K562 (cell line): ENCODE results near the gene RSF1. TPM values are rescaled to one million over a fixed set of nuclear protein-coding genes. Genes with fewer than 3 reads are reported as not detected.

Experiments
- ETV5 ChIP-seq: sonication (generic); formaldehyde crosslinking; IDR thresholded peaks from 2 replicates; pipeline ENCODE4 v1.4.0; 2020; ENCODE audit warnings: low read depth, mild to moderate bottlenecking, missing genetic modification reagents
- GTF2A2 ChIP-seq: IDR thresholded peaks from 2 replicates; pipeline ENCODE4 v1.6.1; 2016; ENCODE audit warnings: mild to moderate bottlenecking, missing genetic modification characterization, missing compliant biosample characterization
- MCM2 ChIP-seq: fragments of 450-650 bp; IDR thresholded peaks from 2 replicates; pipeline ENCODE4 v1.6.1; 2017; ENCODE audit warnings: low read depth, mild to moderate bottlenecking
- NR2C1 ChIP-seq, 2 experiments: fragments of 450-650 bp; IDR thresholded peaks; 2 replicates each; pipeline ENCODE4 v1.6.1; 2017; ENCODE audit warnings: mild to moderate bottlenecking in 2 of 2, antibody characterized with exemption in 1 of 2, inconsistent platforms in 1 of 2, missing compliant biosample characterization in 1 of 2, missing genetic modification characterization in 1 of 2
- NUFIP1 ChIP-seq: fragments of 450-650 bp; IDR thresholded peaks from 2 replicates; pipeline ENCODE4 v1.6.1; 2018; ENCODE audit not compliant: partially characterized antibody
- SAP30 ChIP-seq: fragments of 200-600 bp; sonication (generic); IDR thresholded peaks from 2 replicates; pipeline ENCODE4 v1.6.1; 2012; ENCODE audit warnings: borderline replicate concordance, low read depth, mild to moderate bottlenecking, moderate library complexity, low read length, control low read depth, inconsistent platforms; ENCODE audit not compliant: insufficient read depth, poor library complexity, severe bottlenecking
- SNRNP70 ChIP-seq: fragments of 200-400 bp; formaldehyde crosslinking; optimal IDR thresholded peaks from 2 replicates; pipeline ENCODE3; 2017; ENCODE audit warnings: low read depth, low read length
- ZNF76 ChIP-seq: fragments of 250-450 bp; sonication (Bioruptor Pico); IDR thresholded peaks from 2 replicates; pipeline ENCODE4 v1.4.0; 2020; ENCODE audit warnings: mild to moderate bottlenecking, moderate library complexity, borderline replicate concordance
- ZNF778 ChIP-seq: fragments of 450-650 bp; formaldehyde crosslinking; IDR thresholded peaks from 2 replicates; pipeline ENCODE4 v1.4.0; 2020; ENCODE audit warnings: mild to moderate bottlenecking, moderate library complexity
- ZNF830 ChIP-seq: fragments of 250-450 bp; sonication (Bioruptor Pico); IDR thresholded peaks from 2 replicates; pipeline ENCODE4 v1.5.0; 2021; ENCODE audit warnings: mild to moderate bottlenecking
- polyA plus RNA-seq, 8 experiments: library from polyadenylated mRNA; depleted of rRNA in 4 of 8; stranded (reverse) in 5 of 8; unstranded in 3 of 8; fragments of >200 nt; fragmentation: Nextera tagmentation in 2 of 8; fragmentation: Illumina TruSeq in 1 of 8; extraction: Ambion mirVana in 2 of 8; extraction: Trizol in 1 of 8; gene quantifications; 2 replicates each; pipeline versions ENCODE4 v1.2.1 to v1.2.3, GENCODE V29; 2011 to 2014; ENCODE audit warnings: inconsistent platforms in 1 of 8, missing spikeins in 1 of 8
- total RNA-seq, 7 experiments: library from RNA; depleted of rRNA in 6 of 7; stranded (reverse); fragments of >200 nt in 6 of 7; fragmentation: Illumina TruSeq in 2 of 7; extraction: Trizol in 2 of 7; gene quantifications; 2 replicates each; pipeline versions ENCODE4 v1.2.1 to v1.2.3, GENCODE V29; 2011 to 2021; ENCODE audit warnings: low replicate concordance in 1 of 7
- TF ChIP-seq, protein P1 (sequence below): conservative IDR thresholded peaks from 2 replicates; pipeline ENCODE4 v1.6.1; 2011; ENCODE audit warnings: low read depth, mild to moderate bottlenecking, low read length; ENCODE audit not compliant: control insufficient read depth
- TF ChIP-seq, protein P2 (sequence below), 2 experiments: fragments of 250-450 bp in 1 of 2; fragments of 450-650 bp in 1 of 2; sonication (Bioruptor Pico) in 1 of 2; IDR thresholded peaks; 2 replicates each; pipeline versions ENCODE4 v1.6.1 to v1.8.0; 2016 to 2021; ENCODE audit warnings: mild to moderate bottlenecking in 2 of 2, moderate library complexity in 2 of 2, missing compliant biosample characterization in 1 of 2, missing genetic modification characterization in 1 of 2
- TF ChIP-seq, protein P3 (sequence below): sonication (generic); formaldehyde crosslinking; IDR thresholded peaks from 2 replicates; pipeline ENCODE4 v1.8.1; 2023; ENCODE audit warnings: mild to moderate bottlenecking, missing genetic modification reagents, moderate library complexity

RSF1 gene
- total and polyA plus RNA-seq, 9 of the 15 experiments (the other 6 are each of a cell fraction or from before 2014, with no cell fraction given), result 9.7 to 63.6 (median 42.8) TPM

DNA sequence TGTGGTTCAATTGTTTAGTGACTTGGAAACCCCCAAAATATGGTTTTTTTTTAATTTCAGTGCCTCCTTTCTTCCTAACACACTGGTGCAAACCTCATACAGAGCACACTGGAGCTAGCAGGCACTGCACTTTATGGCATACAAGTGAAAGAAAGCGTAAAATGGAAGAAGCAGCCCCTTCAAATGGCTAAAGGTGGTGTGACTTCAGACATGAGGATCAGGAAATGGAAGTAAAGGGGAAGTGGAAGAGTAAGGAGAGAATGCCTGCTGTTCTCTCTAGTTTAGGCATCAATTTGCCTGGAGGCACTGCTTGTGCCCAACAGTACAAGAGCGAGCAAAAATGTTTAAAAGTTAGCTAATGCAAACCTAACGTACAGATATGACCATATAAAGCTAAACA lies 5.7 kb downstream of the RSF1 start (continued):
- TF ChIP-seq NR2C1 (IDR thresholded peaks at IDR 0.05) (no peak), NR2C1 (tag; IDR thresholded peaks at IDR 0.05) (no peak), SAP30 (no peak), ETV5 (CRISPR knock-in tag) (no peak), NUFIP1 (no peak), SNRNP70 (no peak), MCM2 (no peak), ZNF778 (CRISPR knock-in tag) (no peak), ZNF830 (CRISPR knock-in tag) (no peak), ZNF76 (CRISPR knock-in tag) (no peak), GTF2A2 (tag) (no peak)
- TF ChIP-seq, protein P1, sequence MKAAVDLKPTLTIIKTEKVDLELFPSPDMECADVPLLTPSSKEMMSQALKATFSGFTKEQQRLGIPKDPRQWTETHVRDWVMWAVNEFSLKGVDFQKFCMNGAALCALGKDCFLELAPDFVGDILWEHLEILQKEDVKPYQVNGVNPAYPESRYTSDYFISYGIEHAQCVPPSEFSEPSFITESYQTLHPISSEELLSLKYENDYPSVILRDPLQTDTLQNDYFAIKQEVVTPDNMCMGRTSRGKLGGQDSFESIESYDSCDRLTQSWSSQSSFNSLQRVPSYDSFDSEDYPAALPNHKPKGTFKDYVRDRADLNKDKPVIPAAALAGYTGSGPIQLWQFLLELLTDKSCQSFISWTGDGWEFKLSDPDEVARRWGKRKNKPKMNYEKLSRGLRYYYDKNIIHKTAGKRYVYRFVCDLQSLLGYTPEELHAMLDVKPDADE, result no peak
- TF ChIP-seq, protein P2, sequence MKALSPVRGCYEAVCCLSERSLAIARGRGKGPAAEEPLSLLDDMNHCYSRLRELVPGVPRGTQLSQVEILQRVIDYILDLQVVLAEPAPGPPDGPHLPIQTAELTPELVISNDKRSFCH (CRISPR knock-in tag; IDR thresholded peaks at IDR 0.05), result no peak
- TF ChIP-seq, protein P2 (tag; IDR thresholded peaks at IDR 0.05), result no peak
- TF ChIP-seq, protein P3, sequence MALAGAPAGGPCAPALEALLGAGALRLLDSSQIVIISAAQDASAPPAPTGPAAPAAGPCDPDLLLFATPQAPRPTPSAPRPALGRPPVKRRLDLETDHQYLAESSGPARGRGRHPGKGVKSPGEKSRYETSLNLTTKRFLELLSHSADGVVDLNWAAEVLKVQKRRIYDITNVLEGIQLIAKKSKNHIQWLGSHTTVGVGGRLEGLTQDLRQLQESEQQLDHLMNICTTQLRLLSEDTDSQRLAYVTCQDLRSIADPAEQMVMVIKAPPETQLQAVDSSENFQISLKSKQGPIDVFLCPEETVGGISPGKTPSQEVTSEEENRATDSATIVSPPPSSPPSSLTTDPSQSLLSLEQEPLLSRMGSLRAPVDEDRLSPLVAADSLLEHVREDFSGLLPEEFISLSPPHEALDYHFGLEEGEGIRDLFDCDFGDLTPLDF (CRISPR knock-in tag), result no peak
